K562 (cell line): ENCODE measurements around the gene CATSPER4. TPM values are rescaled to one million over a fixed set of nuclear protein-coding genes. Genes with fewer than 3 reads are reported as not detected.

Experiments
- BCL6 ChIP-seq: fragments of 250-450 bp; sonication (Bioruptor Pico); IDR thresholded peaks from 2 replicates; pipeline ENCODE4 v1.4.0; 2020
- BDP1 ChIP-seq: IDR thresholded peaks from 3 replicates; pipeline ENCODE4 v1.6.1; 2011; ENCODE audit not compliant: insufficient read length, insufficient read depth
- BHLHE40 ChIP-seq: IDR thresholded peaks from 2 replicates; pipeline ENCODE4 v1.6.1; 2011; ENCODE audit warnings: low read length, improper control_type of control experiment
- GATAD2B ChIP-seq: fragments of 450-650 bp; IDR thresholded peaks from 2 replicates; pipeline ENCODE4 v1.6.1; 2017; ENCODE audit warnings: mild to moderate bottlenecking, borderline replicate concordance
- ID3 ChIP-seq, 2 experiments: fragments of 250-450 bp in 1 of 2; fragments of 450-650 bp in 1 of 2; sonication (Bioruptor Pico) in 1 of 2; IDR thresholded peaks; 2 replicates each; pipeline versions ENCODE4 v1.6.1 to v1.8.0; 2016 to 2021; ENCODE audit warnings: mild to moderate bottlenecking in 2 of 2, moderate library complexity in 2 of 2, missing compliant biosample characterization in 1 of 2, missing genetic modification characterization in 1 of 2
- JUN ChIP-seq, 2 experiments: sonication (generic) in 1 of 2; formaldehyde crosslinking in 1 of 2; IDR thresholded peaks; 2 replicates each; pipeline versions ENCODE4 v1.6.1 to v1.8.0; 2012 to 2022; ENCODE audit warnings: borderline replicate concordance in 2 of 2, mild to moderate bottlenecking in 2 of 2, improper control_type of control experiment in 1 of 2, low read depth in 1 of 2, low read length in 1 of 2, missing genetic modification reagents in 1 of 2
- KAT2B ChIP-seq: IDR thresholded peaks from one replicate; pipeline ENCODE4 v1.6.1; 2012; ENCODE audit warnings: low read depth, mild to moderate bottlenecking, control low read depth, inconsistent platforms, low read length, moderate library complexity
- KDM4B ChIP-seq, 2 experiments: fragments of 450-650 bp in 1 of 2; sonication (generic) in 1 of 2; IDR thresholded peaks; 2 replicates each; pipeline ENCODE4 v1.6.1; 2016 to 2017; ENCODE audit warnings: borderline replicate concordance in 2 of 2, antibody characterized with exemption in 1 of 2, low read depth in 1 of 2, mild to moderate bottlenecking in 1 of 2
- KLF6 ChIP-seq: fragments of 250-450 bp; sonication (Bioruptor Pico); IDR thresholded peaks from 2 replicates; pipeline ENCODE4 v1.4.0; 2020; ENCODE audit warnings: mild to moderate bottlenecking, moderate library complexity, borderline replicate concordance
- MAFF ChIP-seq: IDR thresholded peaks from 2 replicates; pipeline ENCODE4 v1.6.1; 2012; ENCODE audit warnings: low read length, improper control_type of control experiment
- MED1 ChIP-seq: sonication (generic); formaldehyde crosslinking; IDR thresholded peaks from 2 replicates; pipeline ENCODE4 v1.8.1; 2023; ENCODE audit warnings: missing genetic modification reagents, borderline replicate concordance
- PHB2 ChIP-seq: fragments of 450-650 bp; IDR thresholded peaks from 2 replicates; pipeline ENCODE4 v1.6.1; 2017; ENCODE audit warnings: low read depth
- POLR2A ChIP-seq: fragments of 450-650 bp; conservative IDR thresholded peaks from 2 replicates; pipeline ENCODE4 v1.6.1; 2016
- RBM39 ChIP-seq: fragments of 200-400 bp; formaldehyde crosslinking; optimal IDR thresholded peaks from 2 replicates; pipeline ENCODE3; 2018; ENCODE audit warnings: low read depth, low read length
- RUNX1 ChIP-seq: sonication (generic); IDR thresholded peaks from 2 replicates; pipeline ENCODE4 v1.6.1; 2016; ENCODE audit warnings: antibody characterized with exemption, low read depth
- SAP30 ChIP-seq: fragments of 200-600 bp; sonication (generic); IDR thresholded peaks from 2 replicates; pipeline ENCODE4 v1.6.1; 2012; ENCODE audit warnings: borderline replicate concordance, low read depth, mild to moderate bottlenecking, moderate library complexity, low read length, control low read depth, inconsistent platforms; ENCODE audit not compliant: insufficient read depth, poor library complexity, severe bottlenecking
- SIN3A ChIP-seq, 2 experiments: fragments of 150-350 bp in 1 of 2; IDR thresholded peaks; 2 replicates each; pipeline ENCODE4 v1.6.1; 2011 to 2016; ENCODE audit warnings: borderline replicate concordance in 2 of 2, low read depth in 2 of 2, low read length in 2 of 2, mild to moderate bottlenecking in 2 of 2, moderate library complexity in 2 of 2; ENCODE audit not compliant: control insufficient read depth in 1 of 2
- TCFL5 ChIP-seq: fragments of 250-450 bp; sonication (Bioruptor Pico); conservative IDR thresholded peaks from 2 replicates; pipeline ENCODE4 v1.6.1; 2021; ENCODE audit warnings: mild to moderate bottlenecking, moderate library complexity, matching md5 sums
- THAP12 ChIP-seq: fragments of 250-450 bp; sonication (Bioruptor Pico); IDR thresholded peaks from 2 replicates; pipeline ENCODE4 v1.9.0; 2021; ENCODE audit warnings: mild to moderate bottlenecking, inconsistent platforms
- THAP7 ChIP-seq: fragments of 250-450 bp; sonication (Bioruptor Pico); IDR thresholded peaks from 2 replicates; pipeline ENCODE4 v1.5.0; 2021
- XRCC3 ChIP-seq: fragments of 450-650 bp; IDR thresholded peaks from 2 replicates; pipeline ENCODE4 v1.6.1; 2017; ENCODE audit warnings: mild to moderate bottlenecking, moderate library complexity
- ZNF124 ChIP-seq: sonication (generic); formaldehyde crosslinking; IDR thresholded peaks from 2 replicates; pipeline ENCODE4 v1.8.1; 2022; ENCODE audit warnings: missing genetic modification reagents
- ZNF507 ChIP-seq: conservative IDR thresholded peaks from 2 replicates; pipeline ENCODE4 v1.6.1; 2017; ENCODE audit warnings: missing genetic modification characterization, missing compliant biosample characterization
- ZNF561 ChIP-seq: fragments of 450-650 bp; formaldehyde crosslinking; conservative IDR thresholded peaks from 2 replicates; pipeline ENCODE4 v1.4.0; 2020; ENCODE audit warnings: mild to moderate bottlenecking, moderate library complexity
- polyA plus RNA-seq, 8 experiments: library from polyadenylated mRNA; depleted of rRNA in 4 of 8; stranded (reverse) in 5 of 8; unstranded in 3 of 8; fragments of >200 nt; fragmentation: Nextera tagmentation in 2 of 8; fragmentation: Illumina TruSeq in 1 of 8; extraction: Ambion mirVana in 2 of 8; extraction: Trizol in 1 of 8; gene quantifications; 2 replicates each; pipeline versions ENCODE4 v1.2.1 to v1.2.3, GENCODE V29; 2011 to 2014; ENCODE audit warnings: inconsistent platforms in 1 of 8, missing spikeins in 1 of 8
- total RNA-seq, 7 experiments: library from RNA; depleted of rRNA in 6 of 7; stranded (reverse); fragments of >200 nt in 6 of 7; fragmentation: Illumina TruSeq in 2 of 7; extraction: Trizol in 2 of 7; gene quantifications; 2 replicates each; pipeline versions ENCODE4 v1.2.1 to v1.2.3, GENCODE V29; 2011 to 2021; ENCODE audit warnings: low replicate concordance in 1 of 7

CATSPER4 gene
- total and polyA plus RNA-seq, 9 of the 15 experiments (the other 6 are each of a cell fraction or from before 2014, with no cell fraction given), result 0.04 to 0.13 TPM; not detected in 7

- TF ChIP-seq SAP30 (no peak), XRCC3 (no peak), PHB2 (no peak), BDP1 (no peak), BCL6 (no peak), ZNF507 (tag) (no peak), GATAD2B (peak; percentile 93), KLF6 (CRISPR knock-in tag) (no peak), POLR2A (no peak), JUN (IDR thresholded peaks at IDR 0.05; ENCODE audit: borderline replicate concordance, low read depth, low read length) (no peak), JUN (CRISPR knock-in tag; IDR thresholded peaks at IDR 0.05; ENCODE audit: borderline replicate concordance) (no peak), KDM4B (IDR thresholded peaks at IDR 0.05; ENCODE audit: borderline replicate concordance in 2 of 2, low read depth in 1 of 2) (no peak), THAP12 (0 out of 2 replicates have a peak, but pooled peaks have one; percentile 31), ID3 (CRISPR knock-in tag; IDR thresholded peaks at IDR 0.05) (no peak), ID3 (tag; IDR thresholded peaks at IDR 0.05) (peak; percentile 89; the same call in 1 of the 2 replicates), ZNF561 (CRISPR knock-in tag) (no peak), MAFF (no peak), MED1 (no peak), KAT2B (no peak), RUNX1 (no peak), TCFL5 (CRISPR knock-in tag) (no peak), ZNF124 (CRISPR knock-in tag) (no peak), BHLHE40 (no peak), THAP7 (CRISPR knock-in tag) (no peak), RBM39 (no peak), SIN3A (IDR thresholded peaks at IDR 0.05; ENCODE audit: borderline replicate concordance in 2 of 2, control insufficient read depth in 1 of 2, low read depth in 2 of 2, low read length in 2 of 2) (no peak)
Measured at GRCh38 chr1:26164036-26164860, 26.2 kb upstream of the CATSPER4 start (continued).
